HCT116 (cell line): ENCODE results near the gene TADA2B. TPM values are rescaled to one million over a fixed set of nuclear protein-coding genes. Genes with fewer than 3 reads are reported as not detected.
A peak's percentile ranks its signal among the peaks of the same experiment; 100 is the strongest.

Source experiments
- ATAC-seq: fragments of 200-7000 bp; cut with Tn5 transposase; 2 replicates; pipeline ENCODE4 v1.9.1; 2020; ENCODE audit warnings: mild to moderate bottlenecking, moderate library complexity
- BruUV-seq: library from RNA; stranded (reverse); fragments of 400-500 nt; replicated peaks from 2 replicates; lab custom pipeline; 2021; lab: Mats Ljungman, UMichigan
- CTCF ChIA-PET: fragments of 300-600 bp; sonication (Branson Sonifier 250); formaldehyde crosslinking; loops from one replicate; lab custom pipeline; 2021; ENCODE audit warnings: antibody characterized with exemption; lab: Charles Lee
- POLR2A ChIA-PET: fragments of 300-600, 350-600 bp; sonication (Branson Sonifier 250); formaldehyde crosslinking; loops from one replicate; lab custom pipeline; 2021; ENCODE audit warnings: antibody characterized with exemption; lab: Charles Lee
- RAD21 ChIA-PET, 2 experiments: fragments of 300-600 bp; sonication (Branson Sonifier 250); formaldehyde crosslinking; loops; one replicate each; lab custom pipeline; 2023; ENCODE audit warnings: low total read pairs in 2 of 2; ENCODE audit not compliant: uncharacterized antibody in 2 of 2, unreplicated experiment in 2 of 2, low non-redundant PET in 1 of 2; lab: Charles Lee
- DNase-seq: peaks from one replicate; pipeline ENCODE4 v3.0.0-alpha.2; 2010; ENCODE audit warnings: low read depth, low spot score
- H2AFZ ChIP-seq: fragments of 200-600 bp; shearing (Covaris generic), sonication (generic); 2 replicates; pipeline ENCODE4 v1.6.1; 2017; ENCODE audit warnings: low read depth, mixed run types, mixed read lengths, antibody characterized with exemption, low read length; ENCODE audit not compliant: poor library complexity, severe bottlenecking
- H3K27ac ChIP-seq: 2 replicates; pipeline ENCODE4 v1.5.1; 2012; ENCODE audit warnings: low read depth, low read length
- H3K27me3 ChIP-seq: fragments of 200-600 bp; sonication (generic); 2 replicates; pipeline ENCODE4 v1.6.1; 2016; ENCODE audit warnings: mixed run types, low read length, mixed read lengths; ENCODE audit not compliant: insufficient read depth
- H3K36me3 ChIP-seq, 2 experiments: fragments of 200-500 bp in 1 of 2; fragments of 200-600 bp in 1 of 2; sonication (Bioruptor generic) in 1 of 2; sonication (generic) in 1 of 2; 2 replicates each; pipeline versions ENCODE4 v1.5.1 to v1.6.1; 2014 to 2016; ENCODE audit warnings: low read length in 2 of 2, inconsistent platforms in 1 of 2, mixed read lengths in 1 of 2, mixed run types in 1 of 2; ENCODE audit not compliant: insufficient read depth in 2 of 2, control insufficient read depth in 1 of 2
- H3K4me1 ChIP-seq, 2 experiments: fragments of 200-600 bp in 1 of 2; sonication (generic) in 1 of 2; 2 replicates each; pipeline versions ENCODE4 v1.5.1 to v1.6.1; 2012 to 2017; ENCODE audit warnings: low read length in 2 of 2, inconsistent platforms in 1 of 2, mild to moderate bottlenecking in 1 of 2, mixed read lengths in 1 of 2, mixed run types in 1 of 2, moderate library complexity in 1 of 2; ENCODE audit not compliant: insufficient read depth in 2 of 2, control insufficient read depth in 1 of 2
- H3K4me2 ChIP-seq: fragments of 200-600 bp; sonication (generic); 2 replicates; pipeline ENCODE4 v1.6.1; 2017; ENCODE audit warnings: mixed run types, low read length, mixed read lengths
- H3K4me3 ChIP-seq, 2 experiments: fragments of 200-600 bp in 1 of 2; sonication (generic) in 1 of 2; replicated peaks in 1 of 2; 2 replicates each; pipeline ENCODE4 v1.5.1; 2011 to 2016; ENCODE audit warnings: low read length in 2 of 2, control low read depth in 1 of 2, low read depth in 1 of 2, mild to moderate bottlenecking in 1 of 2, mixed read lengths in 1 of 2, mixed run types in 1 of 2
- H3K79me2 ChIP-seq: fragments of 200-600 bp; sonication (generic); 2 replicates; pipeline ENCODE4 v1.6.1; 2017; ENCODE audit warnings: mild to moderate bottlenecking, mixed run types, low read length, moderate library complexity, mixed read lengths; ENCODE audit not compliant: insufficient read depth
- H3K9ac ChIP-seq: fragments of 200-600 bp; sonication (generic); 2 replicates; pipeline ENCODE4 v1.6.1; 2016; ENCODE audit warnings: low read length, mixed read lengths
- H3K9me2 ChIP-seq: fragments of 200-600 bp; sonication (generic), shearing (Covaris generic); 2 replicates; pipeline ENCODE4 v1.6.1; 2017; ENCODE audit warnings: mixed run types, mild to moderate bottlenecking, moderate library complexity; ENCODE audit not compliant: insufficient read depth
- H3K9me3 ChIP-seq, 2 experiments: fragments of 200-500 bp in 1 of 2; fragments of 200-600 bp in 1 of 2; sonication (Bioruptor generic) in 1 of 2; sonication (generic) in 1 of 2; 2 replicates each; pipeline ENCODE4 v1.6.1; 2014 to 2017; ENCODE audit warnings: low read length in 2 of 2, mixed read lengths in 2 of 2, inconsistent platforms in 1 of 2, low read depth in 1 of 2, mild to moderate bottlenecking in 1 of 2, mixed run types in 1 of 2, moderate library complexity in 1 of 2; ENCODE audit not compliant: control insufficient read depth in 1 of 2, insufficient read depth in 1 of 2
- H4K20me1 ChIP-seq: fragments of 200-600 bp; sonication (generic), shearing (Covaris generic); 2 replicates; pipeline ENCODE4 v1.6.1; 2017; ENCODE audit warnings: mixed run types, mild to moderate bottlenecking, moderate library complexity; ENCODE audit not compliant: insufficient read depth
- CBX3 ChIP-seq: IDR thresholded peaks from 2 replicates; pipeline ENCODE4 v1.6.1; 2012; ENCODE audit warnings: low read depth
- EZH2phosphoT487 ChIP-seq: fragments of 200-600 bp; IDR thresholded peaks from 2 replicates; pipeline ENCODE4 v1.6.1; 2018; ENCODE audit warnings: antibody characterized with exemption, borderline replicate concordance
- FOSL1 ChIP-seq: IDR thresholded peaks from 2 replicates; pipeline ENCODE4 v1.6.1; 2012; ENCODE audit warnings: low read depth
- JUND ChIP-seq: IDR thresholded peaks from 2 replicates; pipeline ENCODE4 v1.6.1; 2012
- MAX ChIP-seq: IDR thresholded peaks from 2 replicates; pipeline ENCODE4 v1.6.1; 2012
- POLR2A ChIP-seq: IDR thresholded peaks from 2 replicates; pipeline ENCODE4 v1.7.0; 2011; ENCODE audit warnings: borderline replicate concordance; ENCODE audit not compliant: insufficient read depth, insufficient read length; ENCODE audit errors: extremely low read depth
- POLR2AphosphoS5 ChIP-seq: IDR thresholded peaks from 2 replicates; pipeline ENCODE4 v1.6.1; 2011; ENCODE audit warnings: mild to moderate bottlenecking, low read depth, low read length, moderate library complexity
- RAD21 ChIP-seq: IDR thresholded peaks from 2 replicates; pipeline ENCODE4 v1.6.1; 2012; ENCODE audit warnings: low read depth, mild to moderate bottlenecking
- SIN3A ChIP-seq: IDR thresholded peaks from 2 replicates; pipeline ENCODE4 v1.6.1; 2012; ENCODE audit warnings: low read depth
- SP1 ChIP-seq: IDR thresholded peaks from 2 replicates; pipeline ENCODE4 v1.6.1; 2012; ENCODE audit warnings: low read depth
- YY1 ChIP-seq: IDR thresholded peaks from 2 replicates; pipeline ENCODE4 v1.6.1; 2011; ENCODE audit warnings: low read length, low read depth, moderate library complexity, mild to moderate bottlenecking; ENCODE audit not compliant: insufficient replicate concordance; ENCODE audit errors: extremely low read depth
- ZNF274 ChIP-seq: fragments of 200-500 bp; sonication (Bioruptor generic); IDR thresholded peaks from 2 replicates; pipeline ENCODE4 v1.6.1; 2014; ENCODE audit warnings: mild to moderate bottlenecking, low read depth, low read length, inconsistent platforms
- intact Hi-C: fragments of 100-400 bp; cut with micrococcal nuclease; formaldehyde crosslinking; loops from 2 replicates; pipeline ENCODE4 v1.10.0; 2022
- total RNA-seq: library from RNA; stranded (reverse); gene quantifications from one replicate; pipeline ENCODE4 v1.2.1, GENCODE V29; 2021; ENCODE audit not compliant: unreplicated experiment
- TF ChIP-seq, protein P1 (sequence below): IDR thresholded peaks from 2 replicates; pipeline ENCODE4 v1.6.1; 2012; ENCODE audit warnings: low read depth
- TF ChIP-seq, protein P2 (sequence below): IDR thresholded peaks from 2 replicates; pipeline ENCODE4 v1.6.1; 2011; ENCODE audit warnings: mild to moderate bottlenecking, low read length, moderate library complexity; ENCODE audit not compliant: insufficient replicate concordance; ENCODE audit errors: extremely low read depth
- TF ChIP-seq, protein P3 (sequence below), 3 experiments: fragments of 200-600 bp in 1 of 3; sonication (generic) in 1 of 3; IDR thresholded peaks in 2 of 3; conservative IDR thresholded peaks in 1 of 3; 2 replicates each; pipeline ENCODE4 v1.5.1; 2012 to 2017; ENCODE audit warnings: low read depth in 2 of 3, low read length in 2 of 3, antibody characterized with exemption in 1 of 3, borderline replicate concordance in 1 of 3, control low read depth in 1 of 3, mild to moderate bottlenecking in 1 of 3, mixed read lengths in 1 of 3, mixed run types in 1 of 3, moderate library complexity in 1 of 3; ENCODE audit not compliant: insufficient read depth in 1 of 3

Gene TADA2B
- total RNA-seq, 1 experiment from 2014 or later, result 13.4 TPM

GRCh38 chr4:7103607-7104365 is 60.6 kb downstream of the TADA2B start:
- ATAC-seq, result no peak; the same call in none of the 2 replicates
- Histone ChIP-seq H3K4me3 (peak overlapping the region; percentile 80 to 82), H3K9me3 (no peaks in the 10 kb centered on the region), H3K9ac (peak overlapping the region; percentile 67), H3K27me3 (no peaks in the 10 kb centered on the region), H3K36me3 (no peaks in the 10 kb centered on the region), H3K4me2 (peak overlapping the region; percentile 85), H3K79me2 (no peaks in the 10 kb centered on the region), H3K27ac (peak overlapping the region; percentile 8; the same call in 1 of the 2 replicates), H2AFZ (peak overlapping the region; percentile 95), H3K9me2 (no peaks in the 10 kb centered on the region), H3K4me1 (peaks cover 17 to 20% of the 10 kb centered on the region in 2 experiments), H4K20me1 (no peaks in the 10 kb centered on the region)
- TF ChIP-seq, protein P1, sequence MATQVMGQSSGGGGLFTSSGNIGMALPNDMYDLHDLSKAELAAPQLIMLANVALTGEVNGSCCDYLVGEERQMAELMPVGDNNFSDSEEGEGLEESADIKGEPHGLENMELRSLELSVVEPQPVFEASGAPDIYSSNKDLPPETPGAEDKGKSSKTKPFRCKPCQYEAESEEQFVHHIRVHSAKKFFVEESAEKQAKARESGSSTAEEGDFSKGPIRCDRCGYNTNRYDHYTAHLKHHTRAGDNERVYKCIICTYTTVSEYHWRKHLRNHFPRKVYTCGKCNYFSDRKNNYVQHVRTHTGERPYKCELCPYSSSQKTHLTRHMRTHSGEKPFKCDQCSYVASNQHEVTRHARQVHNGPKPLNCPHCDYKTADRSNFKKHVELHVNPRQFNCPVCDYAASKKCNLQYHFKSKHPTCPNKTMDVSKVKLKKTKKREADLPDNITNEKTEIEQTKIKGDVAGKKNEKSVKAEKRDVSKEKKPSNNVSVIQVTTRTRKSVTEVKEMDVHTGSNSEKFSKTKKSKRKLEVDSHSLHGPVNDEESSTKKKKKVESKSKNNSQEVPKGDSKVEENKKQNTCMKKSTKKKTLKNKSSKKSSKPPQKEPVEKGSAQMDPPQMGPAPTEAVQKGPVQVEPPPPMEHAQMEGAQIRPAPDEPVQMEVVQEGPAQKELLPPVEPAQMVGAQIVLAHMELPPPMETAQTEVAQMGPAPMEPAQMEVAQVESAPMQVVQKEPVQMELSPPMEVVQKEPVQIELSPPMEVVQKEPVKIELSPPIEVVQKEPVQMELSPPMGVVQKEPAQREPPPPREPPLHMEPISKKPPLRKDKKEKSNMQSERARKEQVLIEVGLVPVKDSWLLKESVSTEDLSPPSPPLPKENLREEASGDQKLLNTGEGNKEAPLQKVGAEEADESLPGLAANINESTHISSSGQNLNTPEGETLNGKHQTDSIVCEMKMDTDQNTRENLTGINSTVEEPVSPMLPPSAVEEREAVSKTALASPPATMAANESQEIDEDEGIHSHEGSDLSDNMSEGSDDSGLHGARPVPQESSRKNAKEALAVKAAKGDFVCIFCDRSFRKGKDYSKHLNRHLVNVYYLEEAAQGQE, result no peak
- TF ChIP-seq, protein P2, sequence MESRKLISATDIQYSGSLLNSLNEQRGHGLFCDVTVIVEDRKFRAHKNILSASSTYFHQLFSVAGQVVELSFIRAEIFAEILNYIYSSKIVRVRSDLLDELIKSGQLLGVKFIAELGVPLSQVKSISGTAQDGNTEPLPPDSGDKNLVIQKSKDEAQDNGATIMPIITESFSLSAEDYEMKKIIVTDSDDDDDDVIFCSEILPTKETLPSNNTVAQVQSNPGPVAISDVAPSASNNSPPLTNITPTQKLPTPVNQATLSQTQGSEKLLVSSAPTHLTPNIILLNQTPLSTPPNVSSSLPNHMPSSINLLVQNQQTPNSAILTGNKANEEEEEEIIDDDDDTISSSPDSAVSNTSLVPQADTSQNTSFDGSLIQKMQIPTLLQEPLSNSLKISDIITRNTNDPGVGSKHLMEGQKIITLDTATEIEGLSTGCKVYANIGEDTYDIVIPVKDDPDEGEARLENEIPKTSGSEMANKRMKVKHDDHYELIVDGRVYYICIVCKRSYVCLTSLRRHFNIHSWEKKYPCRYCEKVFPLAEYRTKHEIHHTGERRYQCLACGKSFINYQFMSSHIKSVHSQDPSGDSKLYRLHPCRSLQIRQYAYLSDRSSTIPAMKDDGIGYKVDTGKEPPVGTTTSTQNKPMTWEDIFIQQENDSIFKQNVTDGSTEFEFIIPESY, result no peak
- TF ChIP-seq RAD21 (no peak), EZH2phosphoT487 (no peak), YY1 (no peak), SIN3A (no peak), FOSL1 (no peak), POLR2AphosphoS5 (no peak), JUND (no peak), MAX (no peak), POLR2A (no peak), CBX3 (no peak), ZNF274 (no peak), SP1 (no peak)
- TF ChIP-seq, protein P3, sequence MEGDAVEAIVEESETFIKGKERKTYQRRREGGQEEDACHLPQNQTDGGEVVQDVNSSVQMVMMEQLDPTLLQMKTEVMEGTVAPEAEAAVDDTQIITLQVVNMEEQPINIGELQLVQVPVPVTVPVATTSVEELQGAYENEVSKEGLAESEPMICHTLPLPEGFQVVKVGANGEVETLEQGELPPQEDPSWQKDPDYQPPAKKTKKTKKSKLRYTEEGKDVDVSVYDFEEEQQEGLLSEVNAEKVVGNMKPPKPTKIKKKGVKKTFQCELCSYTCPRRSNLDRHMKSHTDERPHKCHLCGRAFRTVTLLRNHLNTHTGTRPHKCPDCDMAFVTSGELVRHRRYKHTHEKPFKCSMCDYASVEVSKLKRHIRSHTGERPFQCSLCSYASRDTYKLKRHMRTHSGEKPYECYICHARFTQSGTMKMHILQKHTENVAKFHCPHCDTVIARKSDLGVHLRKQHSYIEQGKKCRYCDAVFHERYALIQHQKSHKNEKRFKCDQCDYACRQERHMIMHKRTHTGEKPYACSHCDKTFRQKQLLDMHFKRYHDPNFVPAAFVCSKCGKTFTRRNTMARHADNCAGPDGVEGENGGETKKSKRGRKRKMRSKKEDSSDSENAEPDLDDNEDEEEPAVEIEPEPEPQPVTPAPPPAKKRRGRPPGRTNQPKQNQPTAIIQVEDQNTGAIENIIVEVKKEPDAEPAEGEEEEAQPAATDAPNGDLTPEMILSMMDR (IDR thresholded peaks at IDR 0.05 in 2 of 3, conservative IDR thresholded peaks at IDR 0.05 in 1 of 3; ENCODE audit: borderline replicate concordance in 1 of 3, insufficient read depth in 1 of 3, low read depth in 2 of 3, low read length in 2 of 3), result no peak
- DNase-seq, result no peak
- BruUV-seq, result no TSS peak
- POLR2A ChIA-PET, result no interaction called here
- intact Hi-C loops, result no loop called here
- CTCF ChIA-PET, result no interaction called here
- RAD21 ChIA-PET, result no interaction called here
